HEK293 (cell line): ENCODE results near the gene APCDD1L.

Source experiments
- CTCF ChIA-PET: fragments of 350-600 bp; formaldehyde crosslinking; extraction: SDS; loops from one replicate; lab custom pipeline; 2021; ENCODE audit warnings: antibody characterized with exemption; lab: Yijun Ruan, JAX
- POLR2A ChIA-PET: fragments of 300-600 bp; formaldehyde crosslinking; extraction: SDS; loops from one replicate; lab custom pipeline; 2020; ENCODE audit warnings: antibody characterized with exemption, inconsistent platforms; lab: Yijun Ruan, JAX
- H3K27ac ChIP-seq: fragments of 200-500 bp; sonication (Bioruptor generic); 2 replicates; pipeline ENCODE4 v1.5.1; 2014; ENCODE audit warnings: low read depth, low read length, control low read depth, inconsistent platforms; ENCODE audit errors: extremely low read depth
- H3K36me3 ChIP-seq, 2 experiments: fragments of 200-500 bp in 1 of 2; sonication (Bioruptor generic) in 1 of 2; 1 replicate in 1 of 2; 2 replicates in 1 of 2; pipeline ENCODE4 v1.5.1; 2014 to 2017; ENCODE audit warnings: inconsistent platforms in 2 of 2, low read length in 2 of 2; ENCODE audit not compliant: control insufficient read depth in 2 of 2, insufficient read depth in 1 of 2
- H3K4me1 ChIP-seq: fragments of 200-500 bp; sonication (Bioruptor generic); 2 replicates; pipeline ENCODE4 v1.5.1; 2014; ENCODE audit warnings: mild to moderate bottlenecking, low read length, inconsistent platforms; ENCODE audit not compliant: control insufficient read depth, insufficient read depth
- H3K4me3 ChIP-seq: 2 replicates; pipeline ENCODE4 v1.5.1; 2011; ENCODE audit warnings: low read depth, mild to moderate bottlenecking, control low read depth, low read length, moderate library complexity
- H3K9me3 ChIP-seq: fragments of 200-500 bp; sonication (Bioruptor generic); 2 replicates; pipeline ENCODE4 v1.5.1; 2014; ENCODE audit warnings: low read depth, low read length, inconsistent platforms; ENCODE audit not compliant: control insufficient read depth, insufficient read depth
- CTCF ChIP-seq: fragments of 450-650 bp; formaldehyde crosslinking; IDR thresholded peaks from 2 replicates; pipeline ENCODE4 v1.5.1; 2016; ENCODE audit warnings: missing biosample characterization, missing genetic modification characterization
- GLIS2 ChIP-seq: fragments of 450-650 bp; formaldehyde crosslinking; IDR thresholded peaks from 2 replicates; pipeline ENCODE4 v1.5.1; 2016; ENCODE audit warnings: missing biosample characterization, missing genetic modification characterization
- KLF16 ChIP-seq: fragments of 450-650 bp; formaldehyde crosslinking; IDR thresholded peaks from 2 replicates; pipeline ENCODE4 v1.5.1; 2017; ENCODE audit warnings: missing biosample characterization, missing genetic modification characterization
- OVOL3 ChIP-seq: fragments of 450-650 bp; formaldehyde crosslinking; IDR thresholded peaks from 2 replicates; pipeline ENCODE4 v1.5.1; 2016; ENCODE audit warnings: missing biosample characterization, missing genetic modification characterization
- PRDM4 ChIP-seq: fragments of 450-650 bp; formaldehyde crosslinking; IDR thresholded peaks from 2 replicates; pipeline ENCODE4 v1.5.1; 2017; ENCODE audit warnings: missing biosample characterization, missing genetic modification characterization
- PRDM6 ChIP-seq: fragments of 450-650 bp; formaldehyde crosslinking; IDR thresholded peaks from 2 replicates; pipeline ENCODE4 v1.5.1; 2017; ENCODE audit warnings: missing biosample characterization, missing genetic modification characterization
- SCRT2 ChIP-seq: fragments of 450-650 bp; formaldehyde crosslinking; IDR thresholded peaks from 2 replicates; pipeline ENCODE4 v1.5.1; 2016; ENCODE audit warnings: missing biosample characterization, missing genetic modification characterization
- SP7 ChIP-seq: fragments of 450-650 bp; formaldehyde crosslinking; IDR thresholded peaks from 2 replicates; pipeline ENCODE4 v1.5.1; 2016; ENCODE audit warnings: missing biosample characterization, missing genetic modification characterization
- ZBTB26 ChIP-seq: fragments of 450-650 bp; formaldehyde crosslinking; optimal IDR thresholded peaks from 2 replicates; pipeline ENCODE3; 2016; ENCODE audit warnings: missing biosample characterization, mild to moderate bottlenecking, missing genetic modification characterization
- ZBTB8A ChIP-seq: fragments of 450-650 bp; formaldehyde crosslinking; IDR thresholded peaks from 2 replicates; pipeline ENCODE4 v1.5.1; 2016; ENCODE audit warnings: missing biosample characterization, missing genetic modification characterization
- ZNF10 ChIP-seq: fragments of 450-650 bp; formaldehyde crosslinking; IDR thresholded peaks from 2 replicates; pipeline ENCODE4 v1.5.1; 2017; ENCODE audit warnings: missing biosample characterization, missing genetic modification characterization
- ZNF19 ChIP-seq: fragments of 450-650 bp; formaldehyde crosslinking; IDR thresholded peaks from 2 replicates; pipeline ENCODE4; 2016; ENCODE audit warnings: missing biosample characterization, missing genetic modification characterization, low read depth
- ZNF248 ChIP-seq: fragments of 450-650 bp; formaldehyde crosslinking; IDR thresholded peaks from 2 replicates; pipeline ENCODE4 v1.5.1; 2017; ENCODE audit warnings: missing biosample characterization, missing genetic modification characterization
- ZNF350 ChIP-seq: fragments of 450-650 bp; formaldehyde crosslinking; IDR thresholded peaks from 2 replicates; pipeline ENCODE4 v1.5.0; 2017; ENCODE audit warnings: missing biosample characterization, mild to moderate bottlenecking, missing genetic modification characterization
- ZNF398 ChIP-seq: fragments of 450-650 bp; formaldehyde crosslinking; IDR thresholded peaks from 2 replicates; pipeline ENCODE4 v1.5.1; 2017; ENCODE audit warnings: missing biosample characterization, missing genetic modification characterization
- ZNF510 ChIP-seq: fragments of 450-650 bp; formaldehyde crosslinking; IDR thresholded peaks from 2 replicates; pipeline ENCODE4 v1.5.1; 2018; ENCODE audit warnings: mild to moderate bottlenecking, missing genetic modification characterization, missing biosample characterization; ENCODE audit not compliant: insufficient replicate concordance
- ZNF514 ChIP-seq: fragments of 450-650 bp; formaldehyde crosslinking; IDR thresholded peaks from 2 replicates; pipeline ENCODE4 v1.5.1; 2016; ENCODE audit warnings: missing biosample characterization, missing genetic modification characterization
- ZNF560 ChIP-seq: fragments of 450-650 bp; formaldehyde crosslinking; IDR thresholded peaks from 2 replicates; pipeline ENCODE4 v1.5.1; 2017; ENCODE audit warnings: missing biosample characterization, missing genetic modification characterization, borderline replicate concordance
- ZNF580 ChIP-seq: fragments of 450-650 bp; formaldehyde crosslinking; IDR thresholded peaks from 2 replicates; pipeline ENCODE4 v1.5.1; 2016; ENCODE audit warnings: missing biosample characterization, missing genetic modification characterization
- ZNF837 ChIP-seq: fragments of 450-650 bp; formaldehyde crosslinking; IDR thresholded peaks from 2 replicates; pipeline ENCODE4 v1.5.1; 2016; ENCODE audit warnings: missing biosample characterization, missing genetic modification characterization
- ZNF843 ChIP-seq: fragments of 450-650 bp; formaldehyde crosslinking; IDR thresholded peaks from 2 replicates; pipeline ENCODE4 v1.5.1; 2016; ENCODE audit warnings: missing biosample characterization, missing genetic modification characterization
- ZSCAN30 ChIP-seq: fragments of 450-650 bp; IDR thresholded peaks from 2 replicates; pipeline ENCODE4 v1.5.1; 2018; ENCODE audit warnings: missing biosample characterization, mild to moderate bottlenecking, missing genetic modification characterization, moderate library complexity
- TF ChIP-seq, protein P1 (sequence below): fragments of 450-650 bp; formaldehyde crosslinking; IDR thresholded peaks from 2 replicates; pipeline ENCODE4 v1.5.1; 2016; ENCODE audit warnings: missing biosample characterization, missing genetic modification characterization, borderline replicate concordance

Gene APCDD1L

DNA sequence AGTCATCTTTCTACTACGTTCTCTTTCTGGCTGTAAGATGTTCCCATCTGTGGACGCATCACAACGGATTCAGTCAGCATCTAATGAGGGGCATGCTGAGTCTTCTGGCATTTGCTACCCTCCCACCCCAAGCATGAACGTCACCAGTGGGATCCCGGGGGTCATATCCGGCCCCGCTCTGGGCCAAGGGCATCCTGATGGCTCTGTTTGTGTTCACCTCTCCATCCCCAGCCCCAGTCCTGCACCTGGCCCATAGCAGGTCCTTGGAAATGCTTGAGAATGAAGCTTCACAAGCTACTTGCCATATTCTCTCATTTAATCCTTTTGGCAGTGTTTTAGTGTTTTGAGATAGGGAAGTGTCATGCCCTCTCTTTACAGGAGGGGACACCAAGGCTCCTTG lies 14.9 kb downstream of the APCDD1L start:
- no peaks in the 10 kb centered on the region for H3K36me3 ChIP-seq
- H3K4me3 ChIP-seq = no peak overlapping the region
- POLR2A ChIA-PET = no interaction called here
- no peaks in the 10 kb centered on the region for H3K4me1 ChIP-seq
- no peak overlapping the region for H3K27ac ChIP-seq
- no peak for TF ChIP-seq ZNF10 (tag by site-specific recombination)
- TF ChIP-seq ZNF510 (tag by site-specific recombination) = no peak
- no peak for TF ChIP-seq PRDM6 (tag by site-specific recombination)
- no peak for TF ChIP-seq GLIS2
- no peak for TF ChIP-seq ZNF350 (tag by site-specific recombination)
- no peak for TF ChIP-seq SP7 (tag by site-specific recombination)
- no peak for TF ChIP-seq KLF16
- TF ChIP-seq ZNF514 (tag by site-specific recombination) = no peak
- TF ChIP-seq ZNF248 = no peak
- no peak for TF ChIP-seq ZSCAN30 (tag by site-specific recombination)
- no peak for TF ChIP-seq ZNF19
- no peak for TF ChIP-seq OVOL3 (tag by site-specific recombination)
- no peak for TF ChIP-seq ZBTB8A (tag by site-specific recombination)
- no peak for TF ChIP-seq SCRT2 (tag by site-specific recombination)
- no peak for TF ChIP-seq PRDM4 (tag by site-specific recombination)
- no peak for TF ChIP-seq ZNF843 (tag by site-specific recombination)
- no peak for TF ChIP-seq ZNF837 (tag by site-specific recombination)
- TF ChIP-seq ZNF560 (tag by site-specific recombination) = no peak
- TF ChIP-seq, all 188 proteins: peak for 0
- CTCF ChIA-PET = interaction anchor here (0.5 kb wide), 1 partner anchor 360 kb away, joined by 3 read pairs; no protein-coding TSS in a partner anchor
- H3K9me3 ChIP-seq = no peaks in the 10 kb centered on the region

- Histone ChIP-seq H3K9me3 (no peaks in the 10 kb centered on the region), H3K36me3 (no peaks in the 10 kb centered on the region), H3K4me3 (no peak overlapping the region), H3K27ac (no peak overlapping the region), H3K4me1 (no peaks in the 10 kb centered on the region)
- CTCF ChIA-PET = interaction anchor here (1.0 kb wide), 1 partner anchor 15 kb away, joined by 3 read pairs; no protein-coding TSS in a partner anchor
- POLR2A ChIA-PET = no interaction called here
- TF ChIP-seq ZNF398 (tag by site-specific recombination) = no peak
- TF ChIP-seq ZBTB26 = no peak
- TF ChIP-seq CTCF (tag by site-specific recombination) = no peak
- TF ChIP-seq, protein P1, sequence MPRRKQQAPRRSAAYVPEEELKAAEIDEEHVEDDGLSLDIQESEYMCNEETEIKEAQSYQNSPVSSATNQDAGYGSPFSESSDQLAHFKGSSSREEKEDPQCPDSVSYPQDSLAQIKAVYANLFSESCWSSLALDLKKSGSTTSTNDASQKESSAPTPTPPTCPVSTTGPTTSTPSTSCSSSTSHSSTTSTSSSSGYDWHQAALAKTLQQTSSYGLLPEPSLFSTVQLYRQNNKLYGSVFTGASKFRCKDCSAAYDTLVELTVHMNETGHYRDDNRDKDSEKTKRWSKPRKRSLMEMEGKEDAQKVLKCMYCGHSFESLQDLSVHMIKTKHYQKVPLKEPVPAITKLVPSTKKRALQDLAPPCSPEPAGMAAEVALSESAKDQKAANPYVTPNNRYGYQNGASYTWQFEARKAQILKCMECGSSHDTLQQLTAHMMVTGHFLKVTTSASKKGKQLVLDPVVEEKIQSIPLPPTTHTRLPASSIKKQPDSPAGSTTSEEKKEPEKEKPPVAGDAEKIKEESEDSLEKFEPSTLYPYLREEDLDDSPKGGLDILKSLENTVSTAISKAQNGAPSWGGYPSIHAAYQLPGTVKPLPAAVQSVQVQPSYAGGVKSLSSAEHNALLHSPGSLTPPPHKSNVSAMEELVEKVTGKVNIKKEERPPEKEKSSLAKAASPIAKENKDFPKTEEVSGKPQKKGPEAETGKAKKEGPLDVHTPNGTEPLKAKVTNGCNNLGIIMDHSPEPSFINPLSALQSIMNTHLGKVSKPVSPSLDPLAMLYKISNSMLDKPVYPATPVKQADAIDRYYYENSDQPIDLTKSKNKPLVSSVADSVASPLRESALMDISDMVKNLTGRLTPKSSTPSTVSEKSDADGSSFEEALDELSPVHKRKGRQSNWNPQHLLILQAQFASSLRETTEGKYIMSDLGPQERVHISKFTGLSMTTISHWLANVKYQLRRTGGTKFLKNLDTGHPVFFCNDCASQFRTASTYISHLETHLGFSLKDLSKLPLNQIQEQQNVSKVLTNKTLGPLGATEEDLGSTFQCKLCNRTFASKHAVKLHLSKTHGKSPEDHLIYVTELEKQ = no peak
- TF ChIP-seq ZSCAN30 (tag by site-specific recombination) = no peak
- no peak for TF ChIP-seq ZNF580 (tag by site-specific recombination)
These were observed 16.6 kb downstream of the APCDD1L start for GRCh38 chr20:58498470-58499068.
